Fibroblast of peridontal ligament (primary cell): ENCODE data around the gene SHANK2.
"Not testable (repeated sequence)": the region's sequence is repeated elsewhere in the genome, so short reads cannot be mapped to it uniquely, and the experiment has no call there.

Source experiments
- DNase-seq: peaks from one replicate; pipeline ENCODE4 v3.0.0-alpha.2; 2010; ENCODE audit errors: extremely low read depth

SHANK2 gene

DNA sequence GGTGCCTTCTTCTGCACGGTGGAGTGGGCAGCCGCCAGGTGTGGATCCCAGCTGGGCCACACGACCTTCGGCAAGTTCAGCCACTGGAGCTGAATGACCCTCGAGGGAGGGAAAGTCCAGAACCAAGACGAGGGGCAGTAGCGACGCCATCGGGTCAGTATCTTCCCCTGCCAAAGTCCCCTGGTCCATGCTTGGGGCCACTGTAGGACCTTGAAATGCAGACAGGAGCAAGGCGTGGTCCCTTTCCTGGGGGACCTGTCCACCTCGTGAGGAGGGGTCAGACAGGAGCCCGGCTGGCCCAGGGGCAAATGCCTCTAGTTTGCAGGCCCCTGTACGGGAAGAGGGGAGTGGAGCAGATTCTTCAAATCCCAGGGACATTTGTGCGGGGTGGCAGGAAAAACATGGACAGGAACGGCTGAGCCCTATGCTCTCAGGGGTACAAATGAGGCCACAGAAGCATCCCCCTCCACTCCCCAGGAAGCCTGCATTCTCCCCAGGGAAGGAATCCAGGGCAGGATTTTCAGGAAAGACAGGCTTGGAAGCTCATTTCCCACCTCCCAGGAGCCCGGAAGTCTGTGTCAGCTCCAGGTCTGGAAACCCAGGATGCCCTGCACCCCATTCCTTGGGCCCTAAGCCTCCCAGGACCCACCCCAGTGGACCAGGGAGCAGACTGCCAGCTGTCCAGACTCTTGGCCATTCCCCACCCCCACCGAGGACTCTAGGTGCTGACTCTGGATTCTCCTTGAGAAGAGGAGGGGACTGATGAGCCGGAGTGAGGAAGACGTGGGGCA lies 6.6 kb downstream of the SHANK2 start:
- DNase-seq: no peak

DNA sequence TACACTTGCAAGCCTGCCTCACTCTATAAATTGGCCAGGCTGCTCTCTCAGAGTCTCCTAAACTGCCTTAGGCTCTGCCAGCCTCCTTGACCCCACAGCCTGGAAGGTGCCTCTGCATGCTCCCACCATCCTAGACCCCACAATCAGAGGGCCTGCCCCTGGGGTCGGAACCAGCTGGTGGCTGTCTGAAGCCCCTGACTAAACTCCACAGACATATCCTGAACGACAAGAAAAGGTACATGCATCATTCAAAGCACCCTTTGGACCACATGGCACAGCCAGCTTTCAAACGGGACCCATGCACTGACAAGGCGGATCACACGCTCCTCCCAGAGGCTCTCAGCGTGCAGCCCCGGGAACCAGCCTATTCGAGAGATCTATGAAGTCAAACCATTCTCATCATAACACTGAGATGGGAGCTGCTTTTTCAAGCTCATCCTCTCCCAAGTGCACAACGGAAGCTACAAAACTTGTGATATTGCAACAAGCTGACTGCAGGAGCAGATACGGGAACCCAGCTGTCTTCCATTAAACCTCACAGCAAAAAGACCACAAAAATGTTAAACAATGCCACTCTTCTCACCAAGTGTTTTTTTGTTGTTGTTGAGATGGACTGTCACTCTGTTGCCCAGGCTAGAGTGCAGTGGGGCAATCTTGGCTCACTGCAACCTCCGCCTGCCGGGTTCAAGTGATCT lies 8.1 kb downstream of the SHANK2 start:
- DNase-seq: peak; percentile 92

DNA sequence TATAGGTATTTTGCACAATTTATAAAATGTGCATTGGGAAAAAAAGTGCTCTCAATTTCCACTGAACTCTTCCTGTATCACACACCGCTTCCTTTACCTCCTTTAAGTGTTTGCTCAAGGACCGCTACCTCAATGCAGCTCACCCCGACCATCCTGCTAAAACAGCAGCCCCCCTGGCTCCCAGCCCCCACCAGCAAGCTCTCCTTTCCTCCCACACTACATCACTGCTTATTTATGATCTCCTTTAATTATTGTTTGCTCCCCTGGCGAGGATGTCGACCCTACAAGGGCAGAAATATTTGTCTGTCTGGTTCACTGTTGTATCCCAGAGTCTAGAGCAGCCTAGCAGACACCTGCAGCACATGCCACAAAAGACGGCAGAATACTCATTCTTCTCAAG lies 10.0 kb downstream of the SHANK2 start:
- no peak for DNase-seq

DNA sequence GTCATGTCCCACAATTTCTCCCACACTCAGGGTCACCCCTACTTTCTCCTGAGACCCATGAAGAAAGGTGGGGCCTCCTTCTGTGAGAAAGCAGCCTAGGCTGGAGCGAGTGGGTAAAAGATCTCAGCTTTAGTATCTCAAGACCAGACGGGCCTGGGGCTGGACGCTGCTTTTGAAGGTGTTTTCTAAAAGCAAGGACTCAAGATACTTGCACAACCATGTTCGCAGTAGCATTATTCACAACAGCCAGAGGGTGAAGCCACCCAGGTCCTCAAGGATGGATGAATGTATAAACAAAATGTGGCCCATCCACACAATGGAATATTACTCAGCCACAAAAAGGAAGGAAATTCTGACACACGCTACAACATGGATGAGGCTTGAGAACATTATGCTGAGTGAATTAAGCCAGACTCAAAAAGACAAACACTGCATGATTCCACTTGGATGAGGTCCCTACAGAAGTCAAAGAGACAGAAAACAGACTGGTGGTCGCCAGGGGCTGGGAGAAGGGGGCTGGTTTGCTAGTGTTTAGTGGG lies 10.6 kb downstream of the SHANK2 start:
- no peak for DNase-seq

DNA sequence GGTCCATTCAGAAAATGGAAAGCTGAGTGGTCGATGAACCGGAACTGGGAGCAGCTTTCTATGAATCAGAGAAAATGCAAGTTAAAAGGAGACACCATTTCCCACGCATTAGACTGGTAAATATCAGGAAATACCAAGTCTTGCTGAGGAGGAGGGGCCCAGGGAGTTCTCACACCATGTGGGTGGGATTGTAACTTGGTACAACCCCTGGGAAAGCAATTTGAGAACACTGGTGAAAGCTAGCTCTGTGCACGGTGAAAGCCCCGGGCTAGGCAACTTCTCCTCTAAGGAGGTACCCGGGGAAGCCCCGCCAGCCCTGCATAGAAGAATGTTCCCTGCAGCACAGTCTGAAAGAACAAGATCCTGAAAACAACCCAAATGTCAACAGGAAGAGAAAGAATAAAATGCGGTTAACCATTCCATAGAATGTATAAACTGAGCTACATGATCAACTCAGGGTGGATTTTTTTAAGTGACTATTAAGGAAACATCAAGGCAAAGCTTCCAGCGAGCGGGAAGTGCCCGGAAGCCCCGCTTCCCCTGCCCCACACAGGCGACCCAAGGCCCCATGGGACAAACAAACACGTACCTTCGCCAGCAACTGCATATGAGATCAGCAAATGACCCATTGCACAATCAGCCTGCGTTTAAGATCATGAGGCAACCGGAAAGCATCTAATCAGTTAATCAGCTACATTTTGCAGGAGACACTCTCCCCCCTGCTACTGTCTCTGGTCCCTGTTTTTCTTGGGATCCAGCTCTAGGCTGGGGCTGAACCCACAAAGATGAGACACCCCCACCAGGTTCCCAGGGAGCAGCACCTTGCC lies 11.3 kb downstream of the SHANK2 start:
- peak; percentile 92 for DNase-seq

DNA sequence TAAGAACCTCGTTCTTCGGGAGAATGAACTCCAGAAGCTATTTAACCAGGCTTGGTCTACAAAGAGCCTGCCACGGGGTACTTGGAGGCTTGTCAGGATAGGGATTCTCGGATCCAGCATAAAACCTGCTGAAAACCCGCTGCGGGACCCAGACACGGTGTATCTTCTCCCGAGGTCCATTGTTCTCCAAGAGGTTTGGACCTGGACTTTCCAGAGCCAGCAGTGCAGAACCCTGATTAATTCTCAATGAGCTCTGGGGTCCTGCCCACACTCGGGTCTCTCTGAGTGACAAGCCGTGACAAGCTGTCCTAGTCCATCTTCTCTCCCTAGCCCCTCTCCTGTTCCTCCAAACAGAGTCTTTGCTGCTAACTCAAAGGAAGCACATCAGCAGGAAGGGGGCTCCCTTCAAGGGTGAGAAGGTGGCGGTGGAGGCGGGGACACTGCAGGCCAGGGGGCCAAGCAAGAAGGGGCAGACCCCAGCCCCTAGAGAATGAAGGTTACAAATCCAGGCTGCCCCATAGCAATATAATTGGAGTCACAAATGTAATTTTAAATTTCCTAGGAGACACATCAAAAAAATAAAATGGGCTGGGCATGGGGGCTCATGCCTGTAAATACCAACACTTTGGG lies 12.2 kb downstream of the SHANK2 start:
- no peak for DNase-seq

DNA sequence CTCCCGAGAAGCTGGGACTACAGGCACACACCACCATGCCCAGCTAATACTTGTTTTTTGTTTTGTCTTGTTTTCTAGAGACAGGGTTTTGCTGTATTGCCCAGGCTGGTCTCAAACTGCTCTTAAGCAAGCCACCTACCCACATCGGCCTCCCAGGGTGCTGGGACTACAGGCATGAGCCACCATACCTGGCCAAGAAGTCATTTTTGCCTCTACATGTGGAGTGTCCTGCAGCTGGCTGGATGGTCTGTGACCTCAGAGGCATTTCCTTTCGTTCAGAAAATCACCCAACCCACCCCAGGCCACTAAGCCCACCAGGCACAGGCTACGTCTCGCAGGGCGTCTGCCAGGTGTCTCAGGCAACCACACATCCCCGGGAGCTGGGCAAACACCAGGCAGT lies 12.8 kb downstream of the SHANK2 start:
- no peak for DNase-seq

DNA sequence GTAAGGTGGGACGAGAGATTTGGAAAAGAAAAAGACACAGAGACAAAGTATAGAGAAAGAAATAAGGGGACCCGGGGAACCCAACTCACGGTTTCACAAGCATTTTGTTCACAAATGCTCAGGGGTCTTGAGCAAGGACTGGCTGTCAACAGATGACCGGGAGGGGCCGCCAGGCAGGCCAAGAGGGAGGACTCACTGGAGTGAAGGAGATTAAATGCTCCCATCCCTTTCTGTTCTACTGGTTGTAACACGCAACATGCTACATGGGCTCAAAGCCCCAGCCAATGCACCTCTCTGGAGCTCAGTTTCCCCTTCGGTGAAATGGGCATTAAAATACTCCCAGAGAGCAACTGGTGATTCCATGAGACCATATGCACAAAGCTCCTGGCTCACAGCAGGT lies 13.4 kb downstream of the SHANK2 start:
- DNase-seq: no peak

DNA sequence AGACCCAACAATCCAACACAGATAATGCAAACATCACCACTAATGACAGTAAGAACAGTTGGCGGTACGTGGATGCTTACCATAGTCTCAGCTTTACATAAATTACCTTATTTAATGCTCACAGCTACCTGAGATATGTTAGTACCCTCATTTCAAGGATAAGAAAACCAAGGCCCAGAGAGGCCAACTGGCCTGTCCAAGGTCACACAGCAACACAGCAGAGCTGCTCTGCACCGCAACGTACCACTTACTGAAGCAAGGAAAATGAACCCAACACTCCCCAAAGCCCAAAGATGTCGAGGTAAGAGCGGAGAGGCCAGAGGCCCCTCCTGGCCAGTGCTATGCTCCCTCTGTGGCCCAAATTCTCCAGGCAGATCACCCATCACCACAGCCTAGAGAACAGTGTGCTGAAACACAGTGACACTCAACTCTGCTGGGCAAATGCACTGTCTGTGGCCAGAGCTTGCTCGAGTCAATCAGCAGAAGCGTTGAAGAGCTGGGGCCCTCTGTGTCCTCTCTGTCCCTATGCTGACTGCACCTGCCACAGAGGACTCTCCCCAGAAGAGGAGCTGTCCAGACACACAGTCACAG lies 14.0 kb downstream of the SHANK2 start:
- DNase-seq: no peak

DNA sequence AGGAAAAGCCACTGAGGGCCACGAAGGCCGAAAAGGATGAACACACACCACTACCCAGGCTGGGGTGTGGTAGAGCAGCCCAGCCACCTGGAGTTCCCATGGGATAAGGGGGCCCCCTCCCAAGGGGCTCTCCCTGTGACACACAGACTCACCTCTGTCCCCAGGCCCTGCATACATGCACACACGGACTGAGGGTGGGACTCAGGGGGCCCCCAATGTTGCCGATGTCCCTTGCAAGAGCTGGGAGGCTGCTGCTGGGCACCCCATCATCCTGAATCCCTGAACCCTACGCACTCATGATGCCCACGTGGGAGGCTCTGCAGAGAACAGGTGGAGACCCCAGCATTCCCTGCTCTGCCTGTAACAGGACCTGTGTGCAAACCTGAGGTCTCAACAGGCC lies 14.5 kb downstream of the SHANK2 start:
- DNase-seq: no peak

DNA sequence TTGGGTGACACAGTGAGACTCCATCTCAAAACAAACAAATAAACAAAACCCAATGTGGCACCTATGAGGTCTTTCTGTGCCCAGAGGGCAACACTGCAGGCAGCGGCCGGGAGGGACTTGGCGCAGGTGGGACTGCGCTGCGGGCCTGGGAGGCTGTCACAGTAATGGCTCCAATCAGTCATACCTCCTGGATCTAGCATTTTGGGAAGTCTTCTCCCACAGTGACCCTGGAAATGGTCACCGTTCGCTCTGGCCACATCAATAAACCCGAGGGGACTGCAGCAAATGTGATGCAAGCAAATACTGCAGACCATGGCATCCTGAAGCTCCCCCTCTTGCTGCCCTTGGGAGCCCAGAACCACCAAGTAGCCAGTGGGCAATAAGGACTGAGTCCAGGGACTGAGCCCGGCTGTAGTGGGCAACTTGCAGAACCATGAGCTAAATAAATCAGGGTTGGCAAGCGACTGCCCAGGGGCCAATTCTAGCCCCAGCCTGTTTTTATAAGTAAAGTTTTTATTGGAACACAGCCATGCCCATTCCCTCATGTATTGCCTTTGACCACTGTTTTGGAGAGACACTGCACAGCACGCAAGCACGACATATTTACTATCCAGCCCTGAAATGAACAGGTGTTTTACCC lies 15.4 kb downstream of the SHANK2 start:
- no peak for DNase-seq

DNA sequence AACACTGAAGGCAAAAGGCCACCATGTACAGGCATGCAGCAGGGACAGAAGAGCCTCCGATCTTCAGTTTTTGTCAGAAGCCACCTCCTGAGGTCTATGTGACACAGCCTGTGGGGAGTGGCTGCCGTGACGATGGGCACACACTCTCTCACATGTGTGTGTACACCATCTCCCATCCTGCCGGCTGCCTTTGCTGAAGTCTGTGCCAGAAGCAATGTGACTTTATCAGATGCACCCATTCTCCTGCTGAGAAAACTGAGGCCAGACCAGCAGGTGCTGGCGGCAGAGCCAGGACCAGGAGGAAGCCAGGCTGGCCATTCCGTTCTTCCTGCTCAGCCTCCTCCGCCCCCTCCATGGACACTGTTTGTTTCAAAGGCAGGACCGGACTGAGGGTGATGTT lies 16.7 kb downstream of the SHANK2 start:
- no peak for DNase-seq

DNA sequence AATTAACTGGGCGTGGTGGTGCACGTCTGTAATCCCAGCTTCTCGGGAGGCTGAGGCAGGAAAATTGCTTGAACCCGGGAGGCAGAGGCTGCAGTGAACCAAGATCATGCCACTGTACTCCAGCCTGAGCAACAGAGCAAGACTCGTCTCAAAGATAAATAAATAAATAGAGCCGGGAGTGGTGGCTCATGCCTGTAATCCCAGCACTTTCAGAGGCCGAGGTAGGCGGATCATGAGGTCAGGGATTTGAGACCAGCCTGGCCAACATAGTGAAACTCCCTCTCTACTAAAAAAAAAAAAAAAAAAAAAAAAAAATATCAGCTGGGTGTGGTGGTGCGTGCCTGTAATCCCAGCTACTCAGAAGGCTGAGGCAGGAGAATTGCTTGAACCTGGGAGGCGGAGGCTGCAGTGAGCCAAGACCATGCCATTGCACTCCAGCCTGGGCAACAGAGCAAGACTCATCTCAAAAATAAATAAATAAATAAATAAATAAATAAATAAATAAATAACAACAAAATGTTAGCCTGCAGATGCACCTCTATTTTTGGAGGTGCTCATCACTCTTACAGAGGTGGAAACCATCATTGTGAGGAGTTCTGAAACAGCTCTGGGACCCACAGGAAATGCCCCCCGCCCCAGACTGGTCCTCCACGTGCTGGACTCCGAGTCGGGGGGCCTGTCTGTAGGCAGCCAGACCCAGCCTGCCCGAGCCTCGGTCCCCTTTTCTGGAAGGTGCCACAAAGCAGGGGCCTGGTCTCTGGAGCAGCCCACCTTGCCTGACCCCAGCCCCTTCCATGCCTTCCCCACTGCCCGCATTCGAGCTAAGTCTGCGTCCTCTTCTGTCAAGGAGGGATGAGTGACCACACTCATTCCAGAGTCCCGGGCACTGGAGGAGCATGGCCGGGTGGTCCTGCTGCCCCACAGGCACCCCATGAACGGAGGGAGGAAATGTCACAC lies 18.2 kb downstream of the SHANK2 start:
- DNase-seq: not testable (repeated sequence)

DNA sequence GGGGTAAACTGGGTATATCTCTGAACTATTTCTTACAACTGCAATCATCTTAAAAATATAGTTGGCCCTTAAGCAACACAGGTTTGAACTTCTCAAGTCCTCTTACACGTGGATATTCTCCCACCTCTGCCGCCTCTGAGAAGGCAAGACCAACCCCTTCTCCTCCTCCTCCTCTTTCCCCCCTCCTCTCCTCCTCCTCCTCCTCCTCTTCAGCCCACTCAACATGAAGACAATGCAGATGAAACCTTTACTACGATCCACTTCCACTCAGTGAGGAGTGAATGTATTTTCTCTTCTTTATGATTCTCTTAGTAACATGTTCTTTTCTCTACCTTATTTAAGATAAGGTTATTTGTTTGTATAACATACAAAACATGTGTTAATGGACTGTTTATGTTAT lies 20.0 kb downstream of the SHANK2 start:
- DNase-seq: no peak

DNA sequence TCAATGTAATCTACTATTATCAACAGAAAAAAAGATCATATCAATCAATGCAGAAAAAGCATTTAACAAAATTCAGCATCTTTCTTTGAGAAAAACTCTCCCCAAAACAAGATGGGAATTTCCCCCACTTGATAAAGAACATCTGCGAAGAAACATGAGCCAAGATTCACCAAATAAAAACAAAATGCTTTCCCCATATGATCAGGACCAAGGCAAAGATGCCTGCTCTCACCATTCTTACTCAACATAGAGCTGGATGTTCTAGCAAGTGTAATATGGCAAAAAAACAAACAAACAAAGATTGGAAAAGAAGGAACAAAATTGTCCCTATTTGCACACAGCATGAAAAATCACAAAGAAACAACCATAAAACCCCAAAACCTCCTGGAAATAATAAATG lies 23.4 kb downstream of the SHANK2 start:
- peak; percentile 75 for DNase-seq

DNA sequence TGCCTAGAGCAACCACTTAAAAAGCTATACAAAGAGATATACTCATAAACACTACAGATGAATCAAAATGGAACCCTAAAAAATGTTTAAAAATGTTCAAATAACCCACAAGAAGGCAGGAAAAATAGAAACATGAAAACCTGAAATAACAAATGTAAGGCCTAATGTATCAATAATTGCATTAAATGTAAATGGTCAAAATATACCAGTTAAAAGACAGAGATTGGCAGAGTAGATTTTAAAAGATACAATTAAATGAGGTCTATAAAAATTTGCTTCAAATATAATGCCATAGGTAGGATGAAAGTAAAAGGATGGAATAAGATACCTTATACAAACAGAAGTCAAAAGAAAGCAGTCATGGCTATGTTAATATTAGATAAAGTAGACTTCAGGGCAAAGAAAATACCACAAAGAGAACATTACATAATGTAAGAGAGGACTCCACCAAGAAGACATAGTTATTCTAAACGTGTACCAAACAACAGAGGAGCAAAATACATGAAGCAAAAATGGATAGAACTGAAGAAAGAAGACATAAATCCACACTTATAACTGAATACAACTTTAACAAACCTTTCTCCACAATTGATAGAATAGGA lies 25.2 kb downstream of the SHANK2 start:
- DNase-seq: no peak

DNA sequence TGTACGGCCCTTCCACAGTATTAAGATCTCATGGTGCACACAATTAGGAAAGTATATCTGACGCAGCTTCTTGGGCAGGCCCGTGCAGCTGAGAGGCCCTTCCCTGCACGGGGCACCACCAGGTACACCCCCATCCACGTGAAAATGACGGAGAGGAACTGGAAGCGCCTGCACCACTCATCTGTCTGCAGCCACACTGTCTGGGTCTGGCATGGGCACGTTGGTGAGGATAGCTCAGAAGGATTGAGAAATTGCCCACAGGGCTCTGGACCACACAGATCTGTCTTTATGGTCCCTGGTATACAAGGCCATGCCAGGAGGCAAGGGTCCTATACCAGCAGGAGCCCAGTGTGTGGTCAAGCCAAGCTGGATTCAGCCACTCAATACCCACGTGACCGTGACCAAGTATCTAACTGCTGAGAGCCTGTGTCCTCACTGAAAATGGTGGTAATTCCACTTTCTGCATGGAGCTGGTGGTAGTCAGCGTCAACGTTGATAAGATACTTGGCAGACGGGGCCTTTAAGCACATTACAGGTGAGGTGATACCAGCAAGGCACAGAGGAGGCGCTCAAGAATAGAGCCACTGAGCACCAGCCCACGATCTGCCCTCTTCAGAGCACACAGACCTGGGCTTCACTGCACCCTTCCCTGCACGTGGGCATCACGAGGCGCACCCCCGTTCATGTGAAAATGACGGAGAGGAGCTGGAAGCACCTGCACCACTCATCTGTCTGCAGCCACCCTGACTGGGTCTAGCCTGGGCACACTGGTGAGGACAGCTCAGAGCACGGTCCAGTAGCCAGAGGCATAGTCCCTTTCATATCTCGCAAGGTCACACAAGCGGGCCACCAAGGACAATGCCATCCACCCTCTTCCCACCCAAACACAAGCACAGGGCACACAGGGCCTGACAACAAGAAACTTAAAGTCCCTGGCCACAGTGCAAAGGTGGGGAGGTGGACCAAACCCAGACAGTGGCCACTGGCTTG lies 28.4 kb downstream of the SHANK2 start:
- DNase-seq: no peak

DNA sequence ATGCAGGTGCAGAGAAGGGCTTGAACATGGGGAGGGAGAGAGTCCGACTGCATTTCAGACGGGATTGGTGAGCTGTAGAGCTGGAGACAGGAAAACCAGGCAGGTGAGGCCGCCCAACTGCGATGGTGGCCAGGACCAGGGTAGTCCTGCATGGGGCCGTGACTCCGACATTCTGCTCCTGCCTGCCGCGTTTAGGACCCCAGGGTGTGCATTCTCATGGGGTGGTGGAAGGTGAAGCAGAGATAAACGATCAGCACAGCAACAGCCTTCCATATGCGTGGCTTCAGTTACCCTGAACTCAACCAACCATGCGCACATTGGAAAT lies 29.3 kb downstream of the SHANK2 start:
- DNase-seq: no peak
